ENCODE measurements around the gene SCAPER. TPM values are rescaled to one million over a fixed set of nuclear protein-coding genes. Genes with fewer than 3 reads are reported as not detected.
"Not testable (repeated sequence)": the region's sequence is repeated elsewhere in the genome, so short reads cannot be mapped to it uniquely, and the experiment has no call there.

The SCAPER gene
- total RNA-seq, 1 donor from 2014 or later: 21.5 TPM

GRCh38 chr15:76553564-76553963 lies 351.6 kb downstream of the SCAPER start:
- no peak overlapping the region for H3K4me3 Mint-ChIP-seq
- H3K27ac Mint-ChIP-seq: peak overlapping the region; percentile 19
- peaks cover 1% of the 10 kb centered on the region for H3K36me3 Mint-ChIP-seq (ENCODE audit: low read depth)
- H3K4me1 Mint-ChIP-seq (ENCODE audit: low read depth): peaks cover 6% of the 10 kb centered on the region
- peaks cover 1% of the 10 kb centered on the region for H3K27me3 Mint-ChIP-seq (ENCODE audit: insufficient read depth)
- intact Hi-C loops (cut with micrococcal nuclease): no loop called here
- DNase-seq (ENCODE audit: low spot score): no peak
- peaks cover 4% of the 10 kb centered on the region for H3K9me3 Mint-ChIP-seq

GRCh38 chr15:76553102-76553501 lies 352.0 kb downstream of the SCAPER start:
- no peak overlapping the region for H3K27ac Mint-ChIP-seq

GRCh38 chr15:76546805-76547204 lies 358.3 kb downstream of the SCAPER start:
- H3K4me3 Mint-ChIP-seq: no peak overlapping the region
- intact Hi-C loops (cut with micrococcal nuclease): no loop called here
- no peak overlapping the region for H3K27ac Mint-ChIP-seq
- no peaks in the 10 kb centered on the region for H3K27me3 Mint-ChIP-seq (ENCODE audit: insufficient read depth)
- no peak for DNase-seq (ENCODE audit: low spot score)
- no peaks in the 10 kb centered on the region for H3K36me3 Mint-ChIP-seq (ENCODE audit: low read depth)
- H3K9me3 Mint-ChIP-seq: peaks cover 4% of the 10 kb centered on the region
- H3K4me1 Mint-ChIP-seq (ENCODE audit: low read depth): no peaks in the 10 kb centered on the region

More at GRCh38 chr15:76553102-76553501, 352.0 kb downstream of the SCAPER start:
- H3K4me1 Mint-ChIP-seq (ENCODE audit: low read depth): peaks cover 6% of the 10 kb centered on the region
- H3K27me3 Mint-ChIP-seq (ENCODE audit: insufficient read depth): peaks cover 1% of the 10 kb centered on the region
- DNase-seq (ENCODE audit: low spot score): no peak
- peaks cover 1% of the 10 kb centered on the region for H3K36me3 Mint-ChIP-seq (ENCODE audit: low read depth)
- H3K4me3 Mint-ChIP-seq: no peak overlapping the region
- peaks cover 4% of the 10 kb centered on the region for H3K9me3 Mint-ChIP-seq
- intact Hi-C loops (cut with micrococcal nuclease): no loop called here

GRCh38 chr15:76533995-76534394 lies 371.1 kb downstream of the SCAPER start:
- no peak overlapping the region for H3K4me3 Mint-ChIP-seq
- H3K36me3 Mint-ChIP-seq (ENCODE audit: low read depth): no peaks in the 10 kb centered on the region
- DNase-seq (ENCODE audit: low spot score): no peak
- peaks cover 5% of the 10 kb centered on the region for H3K9me3 Mint-ChIP-seq
- H3K27ac Mint-ChIP-seq: no peak overlapping the region
- H3K27me3 Mint-ChIP-seq (ENCODE audit: insufficient read depth): no peaks in the 10 kb centered on the region
- H3K4me1 Mint-ChIP-seq (ENCODE audit: low read depth): no peaks in the 10 kb centered on the region
- intact Hi-C loops (cut with micrococcal nuclease): no loop called here

- no peaks in the 10 kb centered on the region for H3K9me3 Mint-ChIP-seq
- no peaks in the 10 kb centered on the region for H3K27me3 Mint-ChIP-seq (ENCODE audit: insufficient read depth)
- no peaks in the 10 kb centered on the region for H3K4me1 Mint-ChIP-seq (ENCODE audit: low read depth)
- H3K4me3 Mint-ChIP-seq: no peak overlapping the region
- no peaks in the 10 kb centered on the region for H3K36me3 Mint-ChIP-seq (ENCODE audit: low read depth)
- intact Hi-C loops (cut with micrococcal nuclease): no loop called here
- no peak overlapping the region for H3K27ac Mint-ChIP-seq
- no peak for DNase-seq (ENCODE audit: low spot score)
Observed at GRCh38 chr15:76533060-76533820, 371.9 kb downstream of the SCAPER start.

GRCh38 chr15:76529911-76530310 lies 375.2 kb downstream of the SCAPER start:
- H3K36me3 Mint-ChIP-seq (ENCODE audit: low read depth): no peaks in the 10 kb centered on the region
- no peaks in the 10 kb centered on the region for H3K9me3 Mint-ChIP-seq
- no peak overlapping the region for H3K27ac Mint-ChIP-seq
- no peak overlapping the region for H3K4me3 Mint-ChIP-seq
- intact Hi-C loops (cut with micrococcal nuclease): no loop called here
- no peaks in the 10 kb centered on the region for H3K4me1 Mint-ChIP-seq (ENCODE audit: low read depth)
- no peaks in the 10 kb centered on the region for H3K27me3 Mint-ChIP-seq (ENCODE audit: insufficient read depth)
- DNase-seq (ENCODE audit: low spot score): no peak

- no peaks in the 10 kb centered on the region for H3K36me3 Mint-ChIP-seq (ENCODE audit: low read depth)
- H3K4me1 Mint-ChIP-seq (ENCODE audit: low read depth): no peaks in the 10 kb centered on the region
- H3K27ac Mint-ChIP-seq: no peak overlapping the region
- intact Hi-C loops (cut with micrococcal nuclease): no loop called here
- H3K9me3 Mint-ChIP-seq: no peaks in the 10 kb centered on the region
- no peak overlapping the region for H3K4me3 Mint-ChIP-seq
- DNase-seq (ENCODE audit: low spot score): no peak
- no peaks in the 10 kb centered on the region for H3K27me3 Mint-ChIP-seq (ENCODE audit: insufficient read depth)
Observed at GRCh38 chr15:76526111-76526510, 379.0 kb downstream of the SCAPER start.

- H3K27ac Mint-ChIP-seq: no peak overlapping the region
- H3K36me3 Mint-ChIP-seq (ENCODE audit: low read depth): no peaks in the 10 kb centered on the region
- intact Hi-C loops (cut with micrococcal nuclease): no loop called here
- H3K4me1 Mint-ChIP-seq (ENCODE audit: low read depth): no peaks in the 10 kb centered on the region
- no peak overlapping the region for H3K4me3 Mint-ChIP-seq
- H3K27me3 Mint-ChIP-seq (ENCODE audit: insufficient read depth): no peaks in the 10 kb centered on the region
- DNase-seq (ENCODE audit: low spot score): no peak
- no peaks in the 10 kb centered on the region for H3K9me3 Mint-ChIP-seq
Observed at GRCh38 chr15:76517910-76518309, 387.2 kb downstream of the SCAPER start.

GRCh38 chr15:76514282-76514681 lies 390.9 kb downstream of the SCAPER start:
- DNase-seq (ENCODE audit: low spot score): no peak
- no peaks in the 10 kb centered on the region for H3K4me1 Mint-ChIP-seq (ENCODE audit: low read depth)
- no peaks in the 10 kb centered on the region for H3K9me3 Mint-ChIP-seq
- H3K27me3 Mint-ChIP-seq (ENCODE audit: insufficient read depth): no peaks in the 10 kb centered on the region
- no peak overlapping the region for H3K4me3 Mint-ChIP-seq
- no peak overlapping the region for H3K27ac Mint-ChIP-seq
- intact Hi-C loops (cut with micrococcal nuclease): no loop called here
- H3K36me3 Mint-ChIP-seq (ENCODE audit: low read depth): no peaks in the 10 kb centered on the region

GRCh38 chr15:76512971-76513370 lies 392.2 kb downstream of the SCAPER start:
- Mint-ChIP-seq H3K9me3 (no peaks in the 10 kb centered on the region), H3K27ac (no peak overlapping the region), H3K4me1 (ENCODE audit: low read depth) (no peaks in the 10 kb centered on the region), H3K36me3 (ENCODE audit: low read depth) (no peaks in the 10 kb centered on the region), H3K4me3 (no peak overlapping the region), H3K27me3 (ENCODE audit: insufficient read depth) (no peaks in the 10 kb centered on the region)
- intact Hi-C loops (cut with micrococcal nuclease): no loop called here
- DNase-seq (ENCODE audit: low spot score): no peak

- DNase-seq (ENCODE audit: low spot score); H3K27ac Mint-ChIP-seq; H3K27me3 Mint-ChIP-seq (ENCODE audit: insufficient read depth); H3K4me1 Mint-ChIP-seq (ENCODE audit: low read depth); H3K36me3 Mint-ChIP-seq (ENCODE audit: low read depth); H3K4me3 Mint-ChIP-seq; H3K9me3 Mint-ChIP-seq; intact Hi-C loops (cut with micrococcal nuclease): not testable (repeated sequence)
Observed at GRCh38 chr15:76510663-76511062, 394.5 kb downstream of the SCAPER start.

GRCh38 chr15:76503804-76504203 lies 401.3 kb downstream of the SCAPER start:
- Mint-ChIP-seq H3K9me3 (no peaks in the 10 kb centered on the region), H3K4me1 (ENCODE audit: low read depth) (no peaks in the 10 kb centered on the region), H3K27me3 (ENCODE audit: insufficient read depth) (no peaks in the 10 kb centered on the region), H3K27ac (no peak overlapping the region), H3K36me3 (ENCODE audit: low read depth) (peaks cover 3% of the 10 kb centered on the region), H3K4me3 (no peak overlapping the region)
- DNase-seq (ENCODE audit: low spot score): no peak
- intact Hi-C loops (cut with micrococcal nuclease): no loop called here

- Mint-ChIP-seq H3K4me3 (no peak overlapping the region), H3K9me3 (no peaks in the 10 kb centered on the region), H3K27ac (no peak overlapping the region), H3K27me3 (ENCODE audit: insufficient read depth) (no peaks in the 10 kb centered on the region), H3K4me1 (ENCODE audit: low read depth) (no peaks in the 10 kb centered on the region), H3K36me3 (ENCODE audit: low read depth) (peaks cover 3% of the 10 kb centered on the region)
- DNase-seq (ENCODE audit: low spot score): no peak
- intact Hi-C loops (cut with micrococcal nuclease): no loop called here
Observed at GRCh38 chr15:76503121-76503520, 402.0 kb downstream of the SCAPER start.

- no peak overlapping the region for H3K4me3 Mint-ChIP-seq
- H3K27ac Mint-ChIP-seq: no peak overlapping the region
- H3K4me1 Mint-ChIP-seq (ENCODE audit: low read depth): no peaks in the 10 kb centered on the region
- peaks cover 3% of the 10 kb centered on the region for H3K36me3 Mint-ChIP-seq (ENCODE audit: low read depth)
- intact Hi-C loops (cut with micrococcal nuclease): no loop called here
- H3K9me3 Mint-ChIP-seq: no peaks in the 10 kb centered on the region
- no peak for DNase-seq (ENCODE audit: low spot score)
- no peaks in the 10 kb centered on the region for H3K27me3 Mint-ChIP-seq (ENCODE audit: insufficient read depth)
Observed at GRCh38 chr15:76502678-76503077, 402.5 kb downstream of the SCAPER start.

Data from activated T-helper 1 cell treated with anti-CD3 and anti-CD28 coated beads, Interleukin-12 subunit alpha, Interleukin-12 subunit beta, Interleukin-2, Interleukin-4 antibody, amounts not matched to agents 30 ng/mL and 10 ng/mL and 1 ng/mL, durations not matched to agents 14 hours and 24 hours and 36 hours (primary cell).